Measurements from ENCODE around the gene MIEF2.
A peak's percentile ranks its signal among the peaks of the same experiment; 100 is the strongest.
"Not testable (repeated sequence)": the region's sequence is repeated elsewhere in the genome, so short reads cannot be mapped to it uniquely, and the experiment has no call there.

The MIEF2 gene

DNA sequence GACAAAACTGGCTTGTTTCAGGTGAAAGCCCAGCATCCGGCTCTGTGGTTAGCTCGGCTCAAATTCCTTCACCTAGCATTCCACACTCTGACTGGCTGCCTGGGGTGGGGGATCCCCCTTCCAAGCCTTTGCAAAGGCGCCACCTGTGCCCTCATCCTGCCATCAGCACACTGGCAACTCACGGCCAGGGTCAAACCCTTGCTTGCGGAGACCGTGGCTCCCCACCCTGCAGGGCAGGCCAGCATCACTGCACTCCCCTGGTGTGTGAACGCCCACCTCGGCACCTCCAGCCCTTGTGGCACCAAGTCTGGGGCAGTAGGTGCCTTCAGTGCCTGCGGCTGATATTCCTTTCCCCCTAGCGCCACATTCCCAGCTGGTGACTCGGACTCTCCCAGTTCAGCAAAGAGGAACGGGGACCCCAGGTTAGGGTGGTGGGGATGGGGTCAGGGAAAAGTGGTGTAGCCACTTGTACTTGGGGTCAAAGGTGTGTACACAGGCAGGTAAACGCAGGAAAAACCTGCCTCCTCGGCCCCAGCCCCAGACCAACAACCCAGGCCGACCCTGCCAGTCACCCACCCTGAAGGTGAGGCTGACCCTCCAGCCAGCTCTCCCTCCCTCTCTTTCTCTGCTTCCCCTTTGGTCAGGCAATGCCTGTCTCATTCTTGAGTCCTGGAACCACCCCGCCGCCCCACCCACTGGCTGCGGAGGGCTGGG, 3.0 kb upstream of the MIEF2 start:
- peak; percentile 37 for DNase-seq

DNA sequence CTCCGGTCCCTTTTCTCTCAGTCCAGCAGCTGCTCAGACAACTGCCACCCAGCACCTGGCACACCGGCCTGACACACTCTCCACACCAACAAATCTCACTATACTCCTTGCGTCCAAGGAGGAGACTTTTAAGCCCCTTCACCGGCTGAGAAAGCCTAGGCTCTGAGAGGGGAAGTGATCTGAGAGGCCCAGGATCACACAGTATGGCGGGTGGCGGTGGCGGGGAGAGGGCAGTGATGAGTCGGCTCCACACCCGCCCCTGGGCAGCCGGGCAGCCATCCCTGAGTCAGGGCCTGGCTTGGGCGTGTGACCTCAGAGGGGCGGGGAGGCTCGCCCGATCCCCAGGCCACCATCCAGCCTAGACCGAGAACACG, 2.5 kb upstream of the MIEF2 start:
- DNase-seq: peak; percentile 57

- DNase-seq: peak; percentile 37
Measured at GRCh38 chr17:18258356-18259038, 2.0 kb upstream of the MIEF2 start, which contains the start of gene FLII. Gene FLII, minus strand, starts transcription at chr17:18258738. Its CDS starts 48 bp downstream, at chr17:18258690.

- no peak for DNase-seq
Measured at GRCh38 chr17:18259621-18260331, 686 bp upstream of the MIEF2 start.

GRCh38 chr17:18261146-18261515, 669 bp downstream of the MIEF2 start:
- DNase-seq: no peak

- DNase-seq: no peak
Measured at GRCh38 chr17:18261659-18262058, 1.2 kb downstream of the MIEF2 start.

GRCh38 chr17:18262111-18262510, 1.6 kb downstream of the MIEF2 start:
- no peak for DNase-seq

DNA sequence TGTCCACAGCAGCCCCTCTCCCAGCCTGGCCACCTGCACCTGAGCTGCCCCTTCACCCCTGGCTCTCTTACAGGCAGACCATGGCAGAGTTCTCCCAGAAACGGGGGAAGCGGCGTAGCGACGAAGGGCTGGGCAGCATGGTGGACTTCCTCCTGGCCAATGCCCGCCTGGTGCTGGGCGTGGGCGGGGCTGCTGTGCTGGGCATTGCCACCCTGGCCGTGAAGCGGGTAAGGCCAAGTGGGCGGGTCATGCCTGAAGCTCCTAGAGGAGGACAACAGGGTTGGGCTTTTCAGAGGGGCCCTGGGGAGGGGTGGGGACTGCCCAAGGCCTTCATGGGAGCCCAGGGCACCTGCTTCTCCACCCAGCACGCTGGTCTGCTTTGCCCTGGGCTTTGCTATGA, 2.2 kb downstream of the MIEF2 start:
- DNase-seq: no peak

DNA sequence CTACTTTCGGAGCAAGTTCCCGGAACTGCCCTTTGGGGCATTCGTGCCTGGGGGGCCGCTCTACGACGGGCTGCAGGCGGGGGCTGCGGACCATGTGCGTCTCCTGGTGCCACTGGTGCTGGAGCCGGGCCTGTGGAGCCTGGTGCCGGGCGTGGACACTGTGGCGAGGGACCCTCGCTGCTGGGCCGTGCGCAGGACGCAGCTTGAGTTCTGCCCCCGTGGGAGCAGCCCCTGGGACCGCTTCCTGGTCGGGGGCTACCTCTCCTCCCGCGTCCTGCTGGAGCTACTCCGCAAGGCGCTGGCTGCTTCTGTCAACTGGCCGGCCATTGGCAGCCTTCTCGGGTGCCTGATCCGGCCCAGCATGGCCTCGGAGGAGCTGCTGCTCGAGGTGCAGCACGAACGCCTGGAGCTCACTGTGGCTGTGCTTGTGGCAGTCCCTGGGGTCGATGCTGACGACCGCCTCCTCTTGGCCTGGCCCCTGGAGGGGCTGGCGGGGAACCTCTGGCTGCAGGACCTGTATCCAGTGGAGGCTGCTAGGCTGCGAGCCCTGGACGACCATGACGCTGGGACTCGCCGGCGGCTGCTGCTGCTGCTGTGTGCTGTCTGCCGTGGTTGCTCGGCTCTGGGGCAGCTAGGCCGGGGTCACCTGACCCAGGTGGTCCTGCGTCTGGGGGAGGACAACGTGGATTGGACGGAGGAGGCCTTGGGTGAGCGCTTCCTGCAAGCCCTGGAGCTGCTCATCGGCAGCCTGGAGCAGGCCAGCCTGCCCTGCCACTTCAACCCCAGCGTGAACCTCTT, 3.6 kb downstream of the MIEF2 start:
- no peak for DNase-seq

- no peak for DNase-seq
Measured at GRCh38 chr17:18267366-18267765, 6.9 kb downstream of the MIEF2 start.

DNA sequence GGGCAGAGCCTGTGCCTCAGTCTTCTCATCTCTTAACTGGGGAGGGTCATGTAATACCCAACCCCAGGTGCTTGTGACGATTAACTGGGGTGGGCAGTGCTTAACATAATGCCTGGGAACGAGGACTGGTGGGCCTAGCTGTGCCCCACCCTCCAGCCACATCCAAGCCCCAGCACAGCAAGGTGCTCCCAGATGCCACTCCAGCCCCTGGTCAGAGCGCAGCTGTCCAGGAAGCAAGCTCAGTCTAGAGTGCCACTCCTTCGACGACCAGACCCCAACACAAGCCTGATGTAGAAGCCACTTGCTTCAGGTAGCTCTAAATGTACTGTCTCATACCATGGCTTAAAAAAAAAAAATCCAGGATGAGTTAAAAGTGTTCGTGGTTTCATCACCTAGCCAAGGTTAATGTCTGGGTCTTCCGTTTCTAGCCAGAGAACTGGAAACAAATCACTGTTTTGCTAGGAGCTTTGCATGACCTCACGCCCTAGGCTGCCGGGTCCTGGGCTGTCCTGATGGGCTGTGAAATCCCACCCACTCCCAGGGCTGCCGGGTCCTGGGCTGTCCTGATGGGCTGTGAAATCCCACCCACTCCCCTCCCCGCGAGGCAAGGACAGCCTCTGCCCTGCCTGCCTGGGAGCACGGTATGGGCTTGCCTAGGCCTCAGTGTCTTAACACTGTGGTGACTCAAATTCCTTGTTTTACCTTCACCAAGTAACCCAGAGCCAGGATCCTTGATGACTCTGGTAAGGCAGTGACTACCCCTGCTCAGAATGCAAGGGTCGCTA, 7.7 kb downstream of the MIEF2 start:
- no peak for DNase-seq

DNA sequence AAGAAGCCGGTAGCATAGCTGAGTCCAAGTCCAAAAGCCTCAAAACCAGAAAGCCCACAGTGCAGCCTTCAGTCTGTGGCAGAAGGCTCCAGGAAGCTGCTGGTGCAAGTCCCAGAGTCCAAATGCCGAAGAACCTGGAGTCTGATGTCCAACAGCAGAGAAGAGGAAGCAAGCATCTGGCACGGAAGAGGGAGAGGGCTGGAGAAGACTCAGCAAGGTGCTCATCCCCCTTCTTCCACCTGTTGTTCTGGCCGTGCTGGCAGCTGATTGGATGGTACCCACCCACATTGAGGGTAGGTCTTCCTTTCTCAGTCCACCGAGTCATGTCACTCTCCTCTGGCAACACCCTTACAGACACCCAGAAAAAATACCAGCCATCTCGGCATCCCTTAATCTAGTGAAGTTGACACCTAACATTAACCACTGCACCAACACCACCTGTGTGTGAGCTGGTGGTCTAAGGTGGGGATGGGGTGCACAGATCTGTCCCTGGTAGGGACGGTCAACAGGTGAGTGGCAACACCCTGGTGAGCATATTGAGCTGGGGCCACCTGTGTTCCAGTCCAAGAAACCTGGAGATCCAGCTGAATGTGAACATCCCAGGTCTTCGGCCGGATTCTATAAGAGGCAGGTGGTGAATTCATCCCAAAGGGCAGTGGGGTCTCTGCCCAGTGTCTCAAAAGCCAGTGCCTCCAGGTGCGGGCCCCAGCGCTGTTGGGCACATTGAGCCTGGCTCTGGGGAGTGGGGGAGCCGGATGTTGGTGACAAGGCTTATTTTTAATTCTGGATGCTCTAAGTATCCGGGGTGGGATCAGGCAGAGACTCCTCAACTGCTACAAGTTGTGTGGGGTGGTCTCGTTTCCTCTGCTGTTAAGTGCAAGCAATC, 9.8 kb downstream of the MIEF2 start:
- DNase-seq: no peak

GRCh38 chr17:18277076-18277475, 16.6 kb downstream of the MIEF2 start:
- DNase-seq: no peak

DNA sequence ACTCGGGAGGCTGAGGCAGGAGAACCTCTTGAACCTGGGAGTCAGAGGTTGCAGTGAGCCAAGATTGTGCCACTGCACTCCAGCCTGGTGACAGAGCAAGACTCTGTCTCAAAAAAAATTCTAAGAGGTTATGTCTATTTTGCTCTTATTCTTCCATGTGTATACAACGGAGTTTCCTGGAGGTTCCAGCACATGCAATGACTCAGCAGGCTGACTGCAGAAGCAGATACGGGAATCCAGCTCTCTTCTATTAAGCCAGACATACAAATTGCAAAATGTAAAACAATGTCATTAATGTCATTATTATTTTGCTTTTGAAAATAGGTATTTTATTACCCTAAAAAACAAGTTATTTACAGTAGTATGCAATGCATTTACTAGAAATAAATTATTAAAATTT, 18.4 kb downstream of the MIEF2 start:
- DNase-seq: no peak

DNA sequence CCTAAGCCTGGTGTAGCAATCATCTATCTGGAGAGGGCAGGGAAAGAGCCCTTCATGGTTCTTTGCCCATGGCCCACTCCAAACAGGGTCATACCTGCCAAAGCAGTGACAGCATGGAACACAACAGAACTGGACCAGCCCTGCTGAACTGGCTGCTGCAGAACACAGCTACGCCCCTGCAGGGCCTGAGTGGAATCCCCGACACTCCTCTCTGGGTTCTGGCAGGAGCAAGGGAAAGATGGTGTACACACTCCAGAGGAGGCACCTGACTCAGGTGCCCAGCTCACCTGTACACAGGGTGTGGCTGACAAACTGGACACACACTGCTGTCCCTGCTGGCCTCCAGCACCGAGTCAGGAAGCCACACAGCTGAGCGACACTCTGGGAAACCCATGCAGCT, 19.8 kb downstream of the MIEF2 start:
- no peak for DNase-seq

GRCh38 chr17:18280766-18281371, 20.4 kb downstream of the MIEF2 start:
- no peak for DNase-seq

- no peak for DNase-seq
Measured at GRCh38 chr17:18281788-18282187, 21.3 kb downstream of the MIEF2 start.

DNA sequence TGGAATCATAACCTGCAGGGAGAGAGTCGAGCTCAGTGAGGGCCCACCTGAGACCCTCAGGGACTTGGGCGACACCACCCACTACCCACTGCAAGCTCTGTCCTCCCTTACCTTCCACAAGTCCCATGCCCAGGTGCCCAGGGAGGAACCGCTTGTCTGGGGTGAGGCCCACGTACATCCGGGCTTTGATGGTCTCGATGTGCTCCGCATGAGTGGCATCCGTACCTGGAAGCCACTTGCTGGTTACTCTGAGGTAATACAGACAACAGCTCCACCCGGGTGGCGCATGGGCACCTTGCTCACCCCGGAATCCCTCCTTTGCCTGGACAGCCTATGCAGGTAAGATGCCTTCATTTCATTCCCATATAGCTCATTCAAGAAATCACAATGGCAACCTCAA, 24.8 kb downstream of the MIEF2 start:
- no peak for DNase-seq

DNA sequence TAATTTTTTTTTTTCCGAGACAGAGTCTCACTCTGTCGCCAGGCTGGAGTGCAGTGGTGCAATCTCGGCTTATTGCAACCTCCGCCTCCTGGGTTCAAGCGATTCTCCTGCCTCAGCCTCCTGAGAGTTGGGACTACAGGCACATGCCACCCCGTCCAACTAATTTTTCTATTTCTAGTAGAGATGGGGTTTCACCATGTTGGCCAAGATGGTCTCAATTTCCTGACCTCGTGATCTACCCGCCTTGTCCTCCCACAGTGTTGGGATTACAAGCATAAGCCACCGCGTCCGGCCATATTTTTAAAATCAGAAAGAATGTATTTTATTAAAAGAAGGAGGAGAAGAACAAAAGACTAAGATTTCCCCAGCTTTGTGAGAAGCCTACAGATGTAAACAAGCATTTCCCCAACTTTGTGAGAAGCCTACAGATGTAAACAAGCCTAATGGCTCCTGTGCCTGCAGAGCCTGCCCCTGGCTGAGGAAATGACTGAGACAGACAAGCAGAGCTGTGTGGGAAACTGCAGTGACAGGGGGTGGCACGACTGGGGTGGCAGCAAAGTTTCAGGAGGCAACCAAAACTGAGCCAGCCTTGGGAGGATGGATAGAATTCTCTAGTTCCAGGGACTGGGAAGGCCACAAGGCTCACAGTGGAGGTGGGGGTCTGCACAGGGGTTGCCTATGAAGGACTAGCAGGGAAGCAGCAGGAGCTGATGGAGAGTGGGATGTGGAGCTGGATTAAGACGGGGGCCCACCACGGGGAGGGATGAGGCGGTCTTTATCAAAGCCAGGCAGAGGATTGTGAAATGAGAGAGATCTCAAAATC, 31.5 kb downstream of the MIEF2 start:
- DNase-seq: no peak

- DNase-seq: not testable (repeated sequence)
Measured at GRCh38 chr17:18298061-18298460, 37.6 kb downstream of the MIEF2 start.

Data from activated CD4-positive, alpha-beta T cell treated with anti-CD3 and anti-CD28 coated beads, Interleukin-2, amount 50 U/mL, for 16 hours (primary cell).